ENCODE data around the gene PRICKLE4.

GRCh38 chr6:41740366-41741162, 40.0 kb upstream of the PRICKLE4 start:
- TF ChIP-seq EZH2 (IDR thresholded peaks at IDR 0.05; ENCODE audit: borderline replicate concordance, low read depth, low read length, poor library complexity, severe bottlenecking), result no peak
- TF ChIP-seq CTCF (conservative IDR thresholded peaks at IDR 0.05; ENCODE audit: low read depth, low read length), result no peak
